GM13976 (cell line): ENCODE measurements around the gene EIF5B.

ENCODE experiments used
- DNase-seq: peaks from one replicate; pipeline ENCODE4 v3.0.0; 2012; ENCODE audit warnings: low spot score
- CTCF ChIP-seq: IDR thresholded peaks from 2 replicates; pipeline ENCODE4 v1.5.1; 2012; ENCODE audit warnings: borderline replicate concordance, mild to moderate bottlenecking; ENCODE audit not compliant: insufficient read depth; ENCODE audit errors: extremely low read depth, missing control alignments, control extremely low read depth
- in situ Hi-C: fragments of 300-500 bp; cut with MboI; formaldehyde crosslinking; loops from one replicate; pipeline ENCODE4 v1.12.0; 2022; ENCODE audit warnings: low sequenced_read_pairs, mixed read lengths, inconsistent platforms; ENCODE audit not compliant: unreplicated experiment

Gene EIF5B

DNA sequence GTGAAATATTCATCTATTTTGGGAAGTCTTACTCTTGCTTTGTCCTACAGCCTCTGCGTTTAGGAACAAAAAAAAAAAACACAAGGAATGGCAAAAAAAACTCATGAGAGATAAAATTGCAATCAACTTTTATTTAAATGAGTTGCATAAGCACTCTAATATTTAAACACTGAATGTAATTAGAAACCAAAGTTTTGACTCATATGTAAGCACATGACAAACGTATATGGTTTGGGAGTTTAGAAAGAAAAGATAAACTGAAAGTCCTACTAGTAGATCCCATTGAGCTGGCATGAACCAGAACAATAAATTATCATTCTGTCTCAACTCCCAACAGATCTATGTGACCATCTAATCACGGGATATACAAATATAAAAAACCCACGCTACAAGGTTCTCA is 107.9 kb downstream of the EIF5B start:
- no peak for DNase-seq
- in situ Hi-C loops, result no loop called here
- no peak for TF ChIP-seq CTCF

GRCh38 chr2:99448556-99448955 is 111.4 kb downstream of the EIF5B start:
- no peak for DNase-seq
- in situ Hi-C loops, result no loop called here
- TF ChIP-seq CTCF, result no peak

- DNase-seq, result no peak
- in situ Hi-C loops, result no loop called here
- no peak for TF ChIP-seq CTCF
Measured at GRCh38 chr2:99450199-99450598, 113.0 kb downstream of the EIF5B start.
